ENCODE results near the gene FNDC11. TPM values are rescaled to one million over a fixed set of nuclear protein-coding genes. Genes with fewer than 3 reads are reported as not detected.
"Not testable (repeated sequence)": the region's sequence is repeated elsewhere in the genome, so short reads cannot be mapped to it uniquely, and the experiment has no call there.

FNDC11 gene
- polyA plus RNA-seq, 4 donors = 0.99 to 2.1 (median 1.6) TPM

GRCh38 chr20:63565021-63565698 lies 11.2 kb downstream of the FNDC11 start:
- no peak for DNase-seq (ENCODE audit: low read depth in 4 of 4, low spot score in 2 of 4)

- DNase-seq (ENCODE audit: low read depth in 4 of 4, low spot score in 2 of 4) = no peak
Measured at GRCh38 chr20:63565699-63566335, 11.9 kb downstream of the FNDC11 start.

GRCh38 chr20:63566395-63567135 lies 12.6 kb downstream of the FNDC11 start:
- no peak for DNase-seq (ENCODE audit: low read depth in 4 of 4, low spot score in 2 of 4)

GRCh38 chr20:63567136-63567385 lies 13.1 kb downstream of the FNDC11 start:
- no peak for DNase-seq (ENCODE audit: low read depth in 4 of 4, low spot score in 2 of 4)

GRCh38 chr20:63567386-63568169 lies 13.6 kb downstream of the FNDC11 start:
- no peak for DNase-seq (ENCODE audit: low read depth in 4 of 4, low spot score in 2 of 4)

- DNase-seq (ENCODE audit: low read depth in 4 of 4, low spot score in 2 of 4) = no peak
Measured at GRCh38 chr20:63568170-63568981, 14.4 kb downstream of the FNDC11 start.

GRCh38 chr20:63568986-63569949 lies 15.3 kb downstream of the FNDC11 start:
- DNase-seq (ENCODE audit: low read depth in 4 of 4, low spot score in 2 of 4) = no peak

- no peak for DNase-seq (ENCODE audit: low read depth in 4 of 4, low spot score in 2 of 4)
Measured at GRCh38 chr20:63570281-63571086, 16.5 kb downstream of the FNDC11 start.

- not testable (repeated sequence) for DNase-seq (ENCODE audit: low read depth in 4 of 4, low spot score in 2 of 4)
Measured at GRCh38 chr20:63571087-63571478, 17.1 kb downstream of the FNDC11 start.

GRCh38 chr20:63572071-63572787 lies 18.3 kb downstream of the FNDC11 start:
- no peak for DNase-seq (ENCODE audit: low read depth in 4 of 4, low spot score in 2 of 4)

GRCh38 chr20:63572788-63573646 lies 19.1 kb downstream of the FNDC11 start:
- no peak for DNase-seq (ENCODE audit: low read depth in 4 of 4, low spot score in 2 of 4)

- no peak for DNase-seq (ENCODE audit: low read depth in 4 of 4, low spot score in 2 of 4)
Measured at GRCh38 chr20:63573647-63574131, 19.7 kb downstream of the FNDC11 start.

- peak in 1 of 4 donors; percentile 32 for DNase-seq (ENCODE audit: low read depth in 4 of 4, low spot score in 2 of 4)
Measured at GRCh38 chr20:63574156-63574828, 20.3 kb downstream of the FNDC11 start, which contains the start of gene HELZ2. Gene HELZ2, minus strand, starts transcription at chr20:63574239. Its CDS starts 1,854 bp downstream, at chr20:63572385.

GRCh38 chr20:63574829-63575743 lies 21.1 kb downstream of the FNDC11 start:
- no peak for DNase-seq (ENCODE audit: low read depth in 4 of 4, low spot score in 2 of 4)

GRCh38 chr20:63576311-63576710 lies 22.4 kb downstream of the FNDC11 start:
- no peak for DNase-seq (ENCODE audit: low read depth in 4 of 4, low spot score in 2 of 4)

All from left renal cortex interstitium (tissue), 4 donors.